ENCODE measurements around the gene WASF1. TPM values are rescaled to one million over a fixed set of nuclear protein-coding genes. Genes with fewer than 3 reads are reported as not detected.

The WASF1 gene
- polyA plus RNA-seq, 2 of the 4 experiments (the other 2 are of a cell fraction) = 12.8 to 21.0 TPM

DNA sequence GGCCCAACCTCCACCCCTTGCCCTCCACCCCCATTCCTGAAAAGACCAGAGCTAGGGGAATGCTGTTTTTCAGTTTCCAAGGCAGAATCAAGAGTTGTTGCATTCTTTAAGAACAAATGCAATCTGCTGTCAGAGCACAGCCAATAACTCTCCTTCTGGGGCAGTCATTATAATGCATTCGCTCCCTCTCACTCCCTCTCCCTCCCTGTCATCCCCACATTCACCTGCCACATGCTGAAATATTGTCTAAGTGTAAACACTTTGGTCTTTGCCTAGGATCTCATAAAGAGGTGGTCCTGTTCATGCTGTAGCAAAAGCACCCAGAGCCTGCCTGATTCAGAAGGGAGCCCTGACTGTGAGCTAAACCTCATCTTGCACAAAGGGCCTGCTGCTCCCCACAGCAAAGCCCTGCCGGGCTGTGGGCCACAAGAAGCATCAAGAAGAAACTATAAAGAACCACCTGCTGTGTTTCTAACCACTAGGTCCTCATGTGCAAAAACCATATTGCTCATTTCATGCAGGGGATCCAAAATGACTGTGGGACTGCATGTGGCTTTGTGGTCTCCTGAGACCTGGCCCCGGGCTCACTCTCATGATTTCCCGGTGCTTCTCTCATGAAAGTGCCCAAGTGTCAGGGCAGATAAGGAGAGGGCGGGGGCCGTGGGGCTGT lies 115.7 kb downstream of the WASF1 start (continued):
- TF ChIP-seq NPAS2 (CRISPR knock-in tag; IDR thresholded peaks at IDR 0.05; ENCODE audit: borderline replicate concordance) (no peak), BCL3 (IDR thresholded peaks at IDR 0.05) (no peak), FOXS1 (CRISPR knock-in tag; IDR thresholded peaks at IDR 0.05) (no peak), PBX3 (IDR thresholded peaks at IDR 0.05) (no peak), MAZ (IDR thresholded peaks at IDR 0.05; ENCODE audit: borderline replicate concordance, low read depth, low read length) (no peak)

- ATAC-seq = no peak
- CTCF ChIA-PET = interaction anchor here (0.8 to 2.8 kb wide), 4 partner anchors 9 to 336 kb away, joined by 3 to 22 read pairs (median 4); no protein-coding TSS in a partner anchor
Measured at GRCh38 chr6:110055387-110055735, 124.1 kb downstream of the WASF1 start.

DNA sequence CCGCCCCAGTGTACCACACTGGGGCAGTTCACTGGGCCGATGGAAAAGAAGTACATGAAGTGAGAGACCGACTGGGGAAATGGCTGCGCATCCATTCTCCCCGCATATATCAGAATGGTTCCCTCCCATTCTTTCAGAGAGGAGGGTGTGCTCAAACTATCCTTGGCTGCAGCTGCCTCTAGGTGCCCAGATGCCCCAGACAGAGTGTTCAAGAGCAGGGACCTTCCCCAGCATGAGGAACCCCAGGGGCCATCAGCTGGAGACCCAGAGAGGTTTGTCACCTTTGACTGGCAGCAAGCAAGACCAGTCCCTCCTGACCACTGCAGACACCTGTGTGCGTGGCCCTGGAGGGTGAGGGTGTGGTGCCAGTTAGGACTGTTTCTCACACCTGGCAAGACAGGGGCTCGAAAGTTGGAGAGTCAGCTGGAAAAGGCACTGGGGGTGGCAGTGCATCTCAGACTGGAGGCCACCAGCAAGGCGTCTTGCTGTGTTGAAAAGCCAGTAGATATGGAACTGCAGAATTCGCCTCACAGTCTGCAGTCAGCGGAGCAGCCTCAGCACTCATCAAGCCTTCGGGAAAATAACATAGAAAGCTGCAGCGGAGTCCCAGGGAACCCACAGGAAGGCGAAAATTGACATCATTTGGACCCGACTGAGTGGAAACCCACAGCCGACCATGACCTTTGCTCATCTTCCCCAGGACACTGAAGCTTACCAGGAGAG lies 124.6 kb downstream of the WASF1 start:
- WGBS (ENCODE audit: missing lambda C conversion rate) = 27% methylated on average over 12 of the region's 15 CpGs
- no peak overlapping the region for H3K4me2 ChIP-seq
- DNase-seq (ENCODE audit: low read depth in 1 of 2, low spot score in 1 of 2) (no peak), ATAC-seq (no peak), FAIRE-seq (no peak)
- H3K27ac ChIP-seq = no peak overlapping the region
- no peaks in the 10 kb centered on the region for H3K9me3 ChIP-seq
- TF ChIP-seq CHD4 (IDR thresholded peaks at IDR 0.05; ENCODE audit: borderline replicate concordance) (no peak), ZFP36 (IDR thresholded peaks at IDR 0.05; ENCODE audit: borderline replicate concordance, partially characterized antibody) (no peak), SMC3 (IDR thresholded peaks at IDR 0.05) (no peak), KDM1A (IDR thresholded peaks at IDR 0.05; ENCODE audit: low read depth) (no peak), GATA3 (IDR thresholded peaks at IDR 0.05; ENCODE audit: borderline replicate concordance) (no peak), EHF (CRISPR knock-in tag; IDR thresholded peaks at IDR 0.05) (no peak), KDM5A (IDR thresholded peaks at IDR 0.05) (no peak), BCL3 (IDR thresholded peaks at IDR 0.05) (no peak), RFX5 (IDR thresholded peaks at IDR 0.05) (no peak), MAFK (IDR thresholded peaks at IDR 0.05; ENCODE audit: partially characterized antibody) (no peak), HOXB5 (CRISPR knock-in tag; IDR thresholded peaks at IDR 0.05) (no peak), ZSCAN20 (CRISPR knock-in tag; IDR thresholded peaks at IDR 0.05) (no peak), RNF2 (IDR thresholded peaks at IDR 0.05; ENCODE audit: borderline replicate concordance, low read depth) (no peak), MAZ (IDR thresholded peaks at IDR 0.05; ENCODE audit: borderline replicate concordance, low read depth, low read length) (no peak), JUNB (IDR thresholded peaks at IDR 0.05) (no peak), ESRRA (IDR thresholded peaks at IDR 0.05; ENCODE audit: borderline replicate concordance, low read length) (no peak)
- TF ChIP-seq, protein P1, sequence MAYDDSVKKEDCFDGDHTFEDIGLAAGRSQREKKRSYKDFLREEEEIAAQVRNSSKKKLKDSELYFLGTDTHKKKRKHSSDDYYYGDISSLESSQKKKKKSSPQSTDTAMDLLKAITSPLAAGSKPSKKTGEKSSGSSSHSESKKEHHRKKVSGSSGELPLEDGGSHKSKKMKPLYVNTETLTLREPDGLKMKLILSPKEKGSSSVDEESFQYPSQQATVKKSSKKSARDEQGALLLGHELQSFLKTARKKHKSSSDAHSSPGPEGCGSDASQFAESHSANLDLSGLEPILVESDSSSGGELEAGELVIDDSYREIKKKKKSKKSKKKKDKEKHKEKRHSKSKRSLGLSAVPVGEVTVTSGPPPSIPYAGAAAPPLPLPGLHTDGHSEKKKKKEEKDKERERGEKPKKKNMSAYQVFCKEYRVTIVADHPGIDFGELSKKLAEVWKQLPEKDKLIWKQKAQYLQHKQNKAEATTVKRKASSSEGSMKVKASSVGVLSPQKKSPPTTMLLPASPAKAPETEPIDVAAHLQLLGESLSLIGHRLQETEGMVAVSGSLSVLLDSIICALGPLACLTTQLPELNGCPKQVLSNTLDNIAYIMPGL (CRISPR knock-in tag; IDR thresholded peaks at IDR 0.05; ENCODE audit: borderline replicate concordance) = no peak
- TF ChIP-seq, protein P2, sequence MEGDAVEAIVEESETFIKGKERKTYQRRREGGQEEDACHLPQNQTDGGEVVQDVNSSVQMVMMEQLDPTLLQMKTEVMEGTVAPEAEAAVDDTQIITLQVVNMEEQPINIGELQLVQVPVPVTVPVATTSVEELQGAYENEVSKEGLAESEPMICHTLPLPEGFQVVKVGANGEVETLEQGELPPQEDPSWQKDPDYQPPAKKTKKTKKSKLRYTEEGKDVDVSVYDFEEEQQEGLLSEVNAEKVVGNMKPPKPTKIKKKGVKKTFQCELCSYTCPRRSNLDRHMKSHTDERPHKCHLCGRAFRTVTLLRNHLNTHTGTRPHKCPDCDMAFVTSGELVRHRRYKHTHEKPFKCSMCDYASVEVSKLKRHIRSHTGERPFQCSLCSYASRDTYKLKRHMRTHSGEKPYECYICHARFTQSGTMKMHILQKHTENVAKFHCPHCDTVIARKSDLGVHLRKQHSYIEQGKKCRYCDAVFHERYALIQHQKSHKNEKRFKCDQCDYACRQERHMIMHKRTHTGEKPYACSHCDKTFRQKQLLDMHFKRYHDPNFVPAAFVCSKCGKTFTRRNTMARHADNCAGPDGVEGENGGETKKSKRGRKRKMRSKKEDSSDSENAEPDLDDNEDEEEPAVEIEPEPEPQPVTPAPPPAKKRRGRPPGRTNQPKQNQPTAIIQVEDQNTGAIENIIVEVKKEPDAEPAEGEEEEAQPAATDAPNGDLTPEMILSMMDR (IDR thresholded peaks at IDR 0.05) = no peak
- POLR2A ChIA-PET = no interaction called here
- CTCF ChIA-PET = interaction anchor here (0.7 to 4.0 kb wide), 10 partner anchors 10 to 527 kb away, joined by 3 to 40 read pairs (median 6); no protein-coding TSS in a partner anchor
- no peak overlapping the region for H3K4me3 ChIP-seq
- no peaks in the 10 kb centered on the region for H3K4me1 ChIP-seq

More at GRCh38 chr6:110055387-110055735, 124.1 kb downstream of the WASF1 start:
- H3K4me1 ChIP-seq = no peaks in the 10 kb centered on the region
- POLR2A ChIA-PET = no interaction called here
- TF ChIP-seq ZFP36 (IDR thresholded peaks at IDR 0.05; ENCODE audit: borderline replicate concordance, partially characterized antibody) = no peak
- TF ChIP-seq RARB (CRISPR knock-in tag; IDR thresholded peaks at IDR 0.05) = no peak
- no peak for TF ChIP-seq EHF (CRISPR knock-in tag; IDR thresholded peaks at IDR 0.05)
- TF ChIP-seq SREBF2 (IDR thresholded peaks at IDR 0.05) = no peak
- TF ChIP-seq HOXB5 (CRISPR knock-in tag; IDR thresholded peaks at IDR 0.05) = no peak
- no peak overlapping the region for H3K4me2 ChIP-seq
- no peak overlapping the region for H3K4me3 ChIP-seq
- DNase-seq (ENCODE audit: low read depth in 1 of 2, low spot score in 1 of 2) (no peak), FAIRE-seq (no peak)
- 66% methylated on average over 3 of the region's 3 CpGs for WGBS (ENCODE audit: missing lambda C conversion rate)
- H3K27ac ChIP-seq = no peak overlapping the region
- no peaks in the 10 kb centered on the region for H3K9me3 ChIP-seq

All from A549 (cell line).